DMS 273 treated with DMSO at 0.1 percent for 48 hours (cell line): ENCODE measurements around the gene C5AR1.
"Not testable (repeated sequence)": the region's sequence is repeated elsewhere in the genome, so short reads cannot be mapped to it uniquely, and the experiment has no call there.

Source experiments
- DNase-seq: peaks from one replicate; lab custom pipeline; 2025; lab: John Stamatoyannopoulos, UW

C5AR1 gene

GRCh38 chr19:47284324-47284899 is 25.2 kb upstream of the C5AR1 start:
- no peak for DNase-seq

DNA sequence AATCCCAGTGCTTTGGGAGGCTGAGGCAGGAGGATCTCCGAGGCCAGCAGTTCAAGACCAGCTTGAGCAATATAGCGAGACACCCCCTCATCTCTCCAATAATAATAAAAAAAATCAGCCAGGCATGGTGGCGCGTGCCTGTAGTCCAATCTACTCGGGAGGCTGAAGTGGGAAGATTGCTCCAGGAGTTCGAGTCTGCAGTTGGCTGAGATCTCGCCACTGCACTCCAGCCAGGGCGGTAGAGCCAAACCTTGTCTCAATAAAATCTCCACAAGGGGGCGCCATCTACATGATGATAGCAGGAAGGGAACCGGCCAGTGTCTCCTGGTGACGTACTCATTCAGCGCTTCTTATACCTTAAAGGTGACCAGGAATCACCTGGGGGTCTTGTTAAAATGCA is 13.6 kb upstream of the C5AR1 start:
- no peak for DNase-seq

- DNase-seq: not testable (repeated sequence)
Measured at GRCh38 chr19:47300867-47301266, 8.8 kb upstream of the C5AR1 start.

- no peak for DNase-seq
Measured at GRCh38 chr19:47302249-47302648, 7.4 kb upstream of the C5AR1 start.

DNA sequence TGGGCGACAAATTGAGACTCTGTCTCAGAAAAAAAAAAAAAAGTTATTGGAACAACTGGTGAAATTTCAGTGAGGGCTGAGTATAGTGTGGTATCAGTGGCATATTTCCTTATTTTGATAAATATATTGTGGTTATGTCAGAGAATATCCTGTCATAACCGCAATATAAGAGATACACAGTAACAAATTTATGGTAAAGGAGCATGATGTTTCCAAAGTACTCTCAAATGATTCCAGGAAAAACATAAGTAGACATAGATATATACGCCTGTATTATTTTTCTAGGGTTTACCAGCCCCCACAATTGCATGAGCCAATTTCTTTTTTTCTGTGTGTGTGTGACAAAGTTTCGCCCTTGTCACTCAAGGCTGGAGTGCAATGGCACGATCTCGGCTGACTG is 5.7 kb upstream of the C5AR1 start:
- no peak for DNase-seq

DNA sequence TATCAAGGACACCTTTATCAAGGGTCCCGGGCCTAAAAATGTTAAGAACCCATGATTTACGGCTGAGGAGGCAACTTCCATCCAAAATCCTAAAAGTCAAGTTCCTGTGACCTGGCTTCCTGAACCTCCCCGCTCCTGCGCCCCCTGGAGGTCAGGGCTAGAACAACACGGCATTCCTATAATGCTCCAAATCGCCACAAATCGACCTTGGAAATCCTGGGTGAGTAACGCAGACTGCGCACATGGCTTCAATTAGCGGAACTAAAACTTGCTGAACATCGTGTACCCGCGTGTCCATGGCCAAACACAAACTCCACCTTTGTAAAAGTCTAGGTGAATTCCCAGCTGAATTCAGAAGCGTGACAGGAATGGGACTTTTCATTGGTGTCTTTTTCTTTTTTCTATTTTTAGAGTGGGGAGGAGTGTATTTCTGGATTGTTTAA is 4.3 kb upstream of the C5AR1 start:
- peak; percentile 46 for DNase-seq

- no peak for DNase-seq
Measured at GRCh38 chr19:47306303-47306702, 3.4 kb upstream of the C5AR1 start.

DNA sequence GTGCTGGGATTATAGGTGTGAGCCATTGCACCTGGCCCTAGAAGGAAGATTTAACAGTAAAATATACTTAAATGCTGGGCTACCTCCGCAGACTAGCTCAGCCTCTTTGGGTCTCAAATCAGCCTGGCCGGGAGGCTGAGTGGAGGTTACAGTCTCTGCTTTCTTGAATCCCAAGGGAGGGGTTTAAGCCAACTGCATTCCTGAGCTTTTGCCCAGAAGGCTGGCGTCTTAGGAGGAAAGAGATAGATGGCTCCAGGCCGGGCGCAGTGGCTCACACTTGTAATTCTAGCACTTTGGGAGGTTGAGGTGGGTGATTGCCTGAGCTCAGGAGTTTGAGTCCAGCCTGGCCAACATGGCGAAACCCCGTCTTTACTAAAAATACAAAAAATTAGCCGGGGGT is 623 bp upstream of the C5AR1 start:
- DNase-seq: no peak

DNA sequence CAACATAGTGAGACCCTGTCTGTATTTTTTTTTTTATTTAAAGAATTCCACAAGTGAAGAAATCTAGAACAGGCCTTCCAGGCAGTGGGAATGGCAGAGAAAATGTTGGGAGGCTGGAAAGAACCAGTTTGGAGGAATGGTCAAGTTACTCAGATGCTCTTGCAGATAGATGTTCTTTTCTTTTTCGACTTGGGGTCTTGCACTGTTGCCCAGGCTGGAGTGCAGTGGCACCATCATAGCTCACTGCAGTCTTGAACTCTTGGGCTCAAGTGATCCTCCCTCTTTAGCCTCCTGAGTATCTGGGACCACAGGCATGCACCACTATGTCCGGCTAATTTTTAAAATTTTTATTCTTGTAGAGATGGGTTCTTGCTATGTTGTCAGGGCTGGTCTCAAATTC is 662 bp downstream of the C5AR1 start:
- DNase-seq: no peak

GRCh38 chr19:47310819-47311218 is 1.2 kb downstream of the C5AR1 start:
- no peak for DNase-seq

DNA sequence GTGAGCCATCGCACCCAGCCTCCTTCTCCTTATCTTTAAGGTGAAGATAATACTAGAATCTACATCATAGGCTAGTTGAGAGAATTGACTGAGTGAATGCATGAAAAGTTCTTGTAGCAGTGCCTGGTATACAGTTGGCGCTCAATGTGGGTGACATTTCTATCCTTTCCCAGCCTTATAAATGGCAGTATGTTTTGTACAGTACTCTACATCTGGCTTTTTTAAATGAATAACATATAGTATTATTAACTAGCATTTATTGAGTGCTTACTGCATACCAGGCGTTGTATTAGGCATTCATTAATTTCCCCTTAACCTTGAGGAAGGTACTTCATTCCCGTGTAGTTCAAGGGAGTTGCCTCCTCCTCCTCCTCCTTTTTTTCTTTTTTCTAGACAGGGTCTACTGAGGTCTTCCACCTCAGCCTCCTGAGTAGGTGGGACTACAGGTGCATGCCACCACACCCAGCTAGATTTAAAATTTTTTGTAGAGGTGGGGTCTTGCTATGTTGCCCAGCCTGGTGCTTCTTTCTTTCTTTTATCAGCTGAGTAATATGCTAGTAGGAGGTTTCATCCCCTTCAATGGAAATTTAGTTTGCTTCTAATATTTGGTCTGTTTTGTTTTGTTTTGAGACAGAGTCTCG is 2.8 kb downstream of the C5AR1 start:
- DNase-seq: no peak

GRCh38 chr19:47313754-47314295 is 4.2 kb downstream of the C5AR1 start:
- DNase-seq: no peak

- DNase-seq: no peak
Measured at GRCh38 chr19:47315125-47315821, 5.6 kb downstream of the C5AR1 start.

DNA sequence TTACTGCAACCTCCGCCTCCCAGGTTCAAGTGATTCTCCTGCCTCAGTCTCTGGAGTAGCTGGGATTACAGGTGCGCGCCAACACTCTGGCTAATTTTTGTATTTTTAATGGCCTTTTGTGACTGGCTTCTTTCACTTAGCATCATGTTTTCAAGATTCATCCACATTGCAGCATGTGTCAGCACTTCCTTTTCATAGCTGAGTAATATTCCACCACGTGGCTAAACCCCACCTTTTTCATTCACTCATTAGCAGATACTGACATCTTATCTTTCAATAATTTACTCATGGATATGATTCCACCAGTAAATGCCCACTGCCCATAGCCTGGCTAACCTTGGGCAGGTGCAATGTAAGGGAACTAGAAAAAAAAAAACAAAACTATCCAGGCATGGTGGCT is 6.9 kb downstream of the C5AR1 start:
- DNase-seq: no peak

DNA sequence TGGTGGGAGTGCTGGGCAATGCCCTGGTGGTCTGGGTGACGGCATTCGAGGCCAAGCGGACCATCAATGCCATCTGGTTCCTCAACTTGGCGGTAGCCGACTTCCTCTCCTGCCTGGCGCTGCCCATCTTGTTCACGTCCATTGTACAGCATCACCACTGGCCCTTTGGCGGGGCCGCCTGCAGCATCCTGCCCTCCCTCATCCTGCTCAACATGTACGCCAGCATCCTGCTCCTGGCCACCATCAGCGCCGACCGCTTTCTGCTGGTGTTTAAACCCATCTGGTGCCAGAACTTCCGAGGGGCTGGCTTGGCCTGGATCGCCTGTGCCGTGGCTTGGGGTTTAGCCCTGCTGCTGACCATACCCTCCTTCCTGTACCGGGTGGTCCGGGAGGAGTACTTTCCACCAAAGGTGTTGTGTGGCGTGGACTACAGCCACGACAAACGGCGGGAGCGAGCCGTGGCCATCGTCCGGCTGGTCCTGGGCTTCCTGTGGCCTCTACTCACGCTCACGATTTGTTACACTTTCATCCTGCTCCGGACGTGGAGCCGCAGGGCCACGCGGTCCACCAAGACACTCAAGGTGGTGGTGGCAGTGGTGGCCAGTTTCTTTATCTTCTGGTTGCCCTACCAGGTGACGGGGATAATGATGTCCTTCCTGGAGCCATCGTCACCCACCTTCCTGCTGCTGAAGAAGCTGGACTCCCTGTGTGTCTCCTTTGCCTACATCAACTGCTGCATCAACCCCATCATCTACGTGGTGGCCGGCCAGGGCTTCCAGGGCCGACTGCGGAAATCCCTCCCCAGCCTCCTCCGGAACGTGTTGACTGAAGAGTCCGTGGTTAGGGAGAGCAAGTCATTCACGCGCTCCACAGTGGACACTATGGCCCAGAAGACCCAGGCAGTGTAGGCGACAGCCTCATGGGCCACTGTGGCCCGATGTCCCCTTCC is 10.5 kb downstream of the C5AR1 start:
- DNase-seq: no peak

GRCh38 chr19:47321630-47322029 is 12.0 kb downstream of the C5AR1 start:
- DNase-seq: no peak

DNA sequence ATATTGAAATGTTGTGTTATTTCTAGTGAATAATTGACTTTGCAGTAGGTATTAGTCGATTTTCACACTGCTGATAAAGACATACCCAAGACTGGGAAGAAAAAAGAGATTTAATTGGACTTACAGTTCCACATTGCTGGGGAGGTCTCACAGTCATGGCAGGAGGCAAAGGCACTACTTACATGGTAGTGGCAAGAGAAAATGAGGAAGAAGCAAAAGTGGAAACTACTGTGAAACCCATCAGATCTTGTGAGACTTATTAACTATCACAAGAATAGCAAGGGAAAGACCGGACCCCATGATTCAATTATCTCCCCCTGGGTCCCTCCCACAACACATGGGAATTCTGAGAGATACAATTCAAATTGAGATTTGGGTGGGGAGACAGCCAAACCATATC is 12.4 kb downstream of the C5AR1 start:
- DNase-seq: no peak

GRCh38 chr19:47323409-47323808 is 13.7 kb downstream of the C5AR1 start:
- no peak for DNase-seq

DNA sequence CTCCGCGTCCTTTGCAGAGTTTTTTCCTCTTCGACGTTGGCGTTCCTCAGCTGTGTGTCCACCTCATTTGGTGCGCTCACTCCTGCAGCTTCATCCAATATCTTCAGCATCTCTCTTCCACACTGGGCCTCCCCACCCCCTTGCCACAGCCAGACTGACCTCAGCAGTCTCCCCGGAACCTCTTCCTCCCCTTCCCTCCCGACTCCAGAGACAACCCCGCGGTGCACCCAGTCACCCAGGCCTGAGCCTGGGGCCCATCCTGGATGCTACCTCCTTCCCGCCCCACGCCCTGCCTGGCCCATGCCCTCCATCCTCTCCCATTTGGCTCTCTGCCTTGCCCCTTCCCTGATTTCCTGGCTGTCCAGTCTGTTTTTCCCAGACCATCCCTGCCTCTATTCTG is 14.2 kb downstream of the C5AR1 start:
- no peak for DNase-seq

- DNase-seq: no peak
Measured at GRCh38 chr19:47324502-47324901, 14.8 kb downstream of the C5AR1 start.

- no peak for DNase-seq
Measured at GRCh38 chr19:47330466-47330869, 20.8 kb downstream of the C5AR1 start.

DNA sequence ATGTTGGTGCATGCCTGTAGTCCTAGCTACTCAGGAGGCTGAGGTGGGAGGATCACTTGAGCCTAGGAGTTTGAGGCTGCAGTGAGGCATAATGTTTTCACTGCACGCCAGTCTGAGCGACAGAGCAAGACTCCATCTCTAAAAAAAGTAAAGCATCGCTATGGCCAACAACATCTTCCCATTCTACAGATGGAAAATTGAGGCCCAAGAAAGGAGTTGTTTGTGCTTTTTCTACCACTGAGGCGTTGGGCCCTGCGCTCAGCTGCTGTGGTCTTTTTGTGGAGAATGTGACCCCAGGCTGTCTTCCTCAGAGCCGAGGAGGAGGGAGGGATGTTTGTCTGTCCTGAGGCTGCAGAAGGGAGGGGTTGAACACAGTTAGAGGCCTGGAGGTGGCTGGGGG is 21.8 kb downstream of the C5AR1 start:
- DNase-seq: no peak
